Tibial nerve (tissue), 4 donors: ENCODE results near the gene ZCCHC14. TPM values are rescaled to one million over a fixed set of nuclear protein-coding genes. Genes with fewer than 3 reads are reported as not detected.
"Not testable (repeated sequence)": the region's sequence is repeated elsewhere in the genome, so short reads cannot be mapped to it uniquely, and the experiment has no call there.

Experiments
- DNase-seq, 2 donors: peaks; one replicate each; pipeline ENCODE4 v3.0.0-alpha.2; 2019; ENCODE audit warnings: low spot score in 2 of 2
- H3K27ac ChIP-seq, 4 donors: fragments of 200-600 bp; sonication (generic) in 3 of 4; one replicate each; pipeline ENCODE4 v1.5.1; 2017 to 2019; ENCODE audit warnings: mild to moderate bottlenecking in 1 of 4
- H3K27me3 ChIP-seq, 2 donors: fragments of 200-600 bp; sonication (generic) in 1 of 2; one replicate each; pipeline versions ENCODE4 v1.5.1 to v1.6.0; 2017 to 2019
- H3K36me3 ChIP-seq, 3 donors: fragments of 200-600 bp; sonication (generic); one replicate each; pipeline ENCODE4 v1.5.1; 2018 to 2019
- H3K4me1 ChIP-seq, 4 donors: fragments of 200-600 bp; sonication (generic) in 3 of 4; one replicate each; pipeline ENCODE4 v1.5.1; 2017 to 2019
- H3K4me3 ChIP-seq, 4 donors: fragments of 200-600 bp; sonication (generic) in 3 of 4; one replicate each; pipeline ENCODE4 v1.5.1; 2017 to 2019; ENCODE audit warnings: mild to moderate bottlenecking in 1 of 4, moderate library complexity in 1 of 4
- H3K9me3 ChIP-seq, 4 donors: fragments of 200-600 bp; sonication (generic) in 3 of 4; one replicate each; pipeline ENCODE4 v1.5.1; 2017 to 2019
- EP300 ChIP-seq, 2 donors: sonication (generic); formaldehyde crosslinking; IDR thresholded peaks; one replicate each; pipeline ENCODE4 v1.6.1; 2017; ENCODE audit warnings: antibody characterized with exemption in 2 of 2, mild to moderate bottlenecking in 1 of 2
- POLR2A ChIP-seq, 2 donors: fragments of 450-650 bp; IDR thresholded peaks; one replicate each; pipeline ENCODE4 v1.6.1; 2017; ENCODE audit warnings: antibody characterized with exemption in 2 of 2, mild to moderate bottlenecking in 2 of 2, moderate library complexity in 2 of 2
- WGBS, 2 donors: methylation state at CpG; one replicate each; pipeline ENCODE4 v1.1.5; 2018; 5-methylcytosine and 5-hydroxymethylcytosine counted together
- total RNA-seq, 4 donors: library from RNA; depleted of rRNA; stranded (reverse); fragments of >200 nt; gene quantifications; one replicate each; pipeline ENCODE4 v1.1.0, GENCODE V29; 2016
- TF ChIP-seq, protein P1 (sequence below), 5 experiments: fragments of 200-600 bp in 3 of 5; fragments of 450-650 bp in 2 of 5; sonication (generic) in 3 of 5; IDR thresholded peaks; one replicate each; pipeline ENCODE4 v1.5.1; 2016 to 2019; ENCODE audit warnings: antibody characterized with exemption in 5 of 5, mild to moderate bottlenecking in 3 of 5, moderate library complexity in 2 of 5

Gene ZCCHC14
- total RNA-seq, 4 donors from 2014 or later: 15.3 to 45.8 (median 25.8) TPM

DNA sequence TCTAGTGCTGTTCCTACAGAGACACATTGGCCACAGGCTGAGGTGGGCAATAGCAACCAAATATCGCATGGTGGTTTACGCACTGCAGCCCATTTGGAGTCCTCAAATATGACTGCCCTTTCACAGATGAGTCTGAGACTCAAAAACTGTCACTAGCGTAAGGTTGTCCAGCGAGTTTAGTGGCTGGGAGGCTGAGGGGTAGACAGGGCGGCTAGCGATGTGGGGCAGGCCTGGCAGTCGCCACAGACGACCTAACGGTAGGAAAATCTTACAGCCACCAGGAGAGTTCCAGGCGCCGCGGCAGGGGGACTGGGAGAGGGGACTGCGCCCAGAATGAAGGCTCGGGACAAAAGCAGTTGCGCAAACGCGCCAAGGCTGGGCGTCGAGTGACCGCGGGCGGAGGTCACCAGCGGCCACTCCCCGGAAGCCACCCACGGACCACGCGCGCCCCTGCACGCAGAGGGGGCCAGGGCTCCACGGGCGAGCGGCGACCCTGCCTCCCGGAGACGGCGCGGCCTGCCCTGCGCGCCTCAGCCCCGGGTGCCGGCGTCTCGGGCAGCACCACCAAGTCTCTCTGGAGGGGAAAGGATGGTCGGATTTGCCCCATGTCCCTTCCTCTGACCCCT, 101.4 kb downstream of the ZCCHC14 start:
- peak overlapping the region; percentile 98 to 100 (median 100) for H3K27ac ChIP-seq
- H3K27me3 ChIP-seq: no peaks in the 10 kb centered on the region
- peak overlapping the region; percentile 46 to 88 (median 81) for H3K4me3 ChIP-seq
- H3K36me3 ChIP-seq: no peaks in the 10 kb centered on the region
- WGBS, 2 donors: 8 to 14% methylated on average over 21 to 30 of the region's 44 CpGs
- peaks cover 6 to 62% (median 34%) of the 10 kb centered on the region in 4 donors for H3K4me1 ChIP-seq
- DNase-seq: peak; percentile 52 to 57
- TF ChIP-seq POLR2A (IDR thresholded peaks at IDR 0.05) (no peak), EP300 (IDR thresholded peaks at IDR 0.05) (no peak)
- TF ChIP-seq, protein P1, sequence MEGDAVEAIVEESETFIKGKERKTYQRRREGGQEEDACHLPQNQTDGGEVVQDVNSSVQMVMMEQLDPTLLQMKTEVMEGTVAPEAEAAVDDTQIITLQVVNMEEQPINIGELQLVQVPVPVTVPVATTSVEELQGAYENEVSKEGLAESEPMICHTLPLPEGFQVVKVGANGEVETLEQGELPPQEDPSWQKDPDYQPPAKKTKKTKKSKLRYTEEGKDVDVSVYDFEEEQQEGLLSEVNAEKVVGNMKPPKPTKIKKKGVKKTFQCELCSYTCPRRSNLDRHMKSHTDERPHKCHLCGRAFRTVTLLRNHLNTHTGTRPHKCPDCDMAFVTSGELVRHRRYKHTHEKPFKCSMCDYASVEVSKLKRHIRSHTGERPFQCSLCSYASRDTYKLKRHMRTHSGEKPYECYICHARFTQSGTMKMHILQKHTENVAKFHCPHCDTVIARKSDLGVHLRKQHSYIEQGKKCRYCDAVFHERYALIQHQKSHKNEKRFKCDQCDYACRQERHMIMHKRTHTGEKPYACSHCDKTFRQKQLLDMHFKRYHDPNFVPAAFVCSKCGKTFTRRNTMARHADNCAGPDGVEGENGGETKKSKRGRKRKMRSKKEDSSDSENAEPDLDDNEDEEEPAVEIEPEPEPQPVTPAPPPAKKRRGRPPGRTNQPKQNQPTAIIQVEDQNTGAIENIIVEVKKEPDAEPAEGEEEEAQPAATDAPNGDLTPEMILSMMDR (IDR thresholded peaks at IDR 0.05): peak in 1 of 5 experiments; percentile 7
- no peaks in the 10 kb centered on the region for H3K9me3 ChIP-seq

- Histone ChIP-seq H3K4me1 (peaks cover 6 to 66% (median 34%) of the 10 kb centered on the region in 4 donors), H3K4me3 (peak overlapping the region in 3 of 4 donors; percentile 46 to 84 (median 78)), H3K36me3 (no peaks in the 10 kb centered on the region), H3K27ac (peak overlapping the region; percentile 98 to 100 (median 100)), H3K27me3 (no peaks in the 10 kb centered on the region), H3K9me3 (no peaks in the 10 kb centered on the region)
- TF ChIP-seq, protein P1 (IDR thresholded peaks at IDR 0.05): no peak
- TF ChIP-seq POLR2A (IDR thresholded peaks at IDR 0.05) (no peak), EP300 (IDR thresholded peaks at IDR 0.05) (no peak)
- WGBS, 2 donors: 94 to 96% methylated on average over 24 of the region's 24 CpGs
- no peak for DNase-seq
Observed at GRCh38 chr16:87390641-87391323, 102.0 kb downstream of the ZCCHC14 start.

DNA sequence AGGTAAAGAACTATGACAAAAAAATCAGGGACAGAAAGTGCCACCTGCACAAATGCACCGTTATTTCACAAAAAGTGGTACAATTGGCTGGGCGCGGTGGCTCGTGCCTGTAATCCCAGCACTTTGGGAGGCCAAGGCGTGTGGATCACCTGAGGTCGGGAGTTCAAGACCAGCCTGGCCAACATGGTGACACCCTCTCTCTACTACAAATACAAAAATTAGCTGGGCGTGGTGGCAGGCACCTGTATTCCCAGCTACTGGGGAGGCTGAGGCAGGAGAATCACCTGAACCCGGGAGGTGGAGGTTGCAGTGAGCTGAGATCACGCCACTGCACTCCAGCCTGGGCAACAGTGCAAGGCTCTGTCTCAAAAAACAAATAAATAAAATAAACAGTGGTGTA, 102.9 kb downstream of the ZCCHC14 start:
- WGBS, 2 donors: 90 to 96% methylated on average over 9 of the region's 9 CpGs
- peak overlapping the region in 1 of 4 donors; percentile 98 for H3K27ac ChIP-seq

GRCh38 chr16:87389245-87389644, 103.6 kb downstream of the ZCCHC14 start:
- Histone ChIP-seq H3K27me3 (no peaks in the 10 kb centered on the region), H3K36me3 (no peaks in the 10 kb centered on the region), H3K9me3 (no peaks in the 10 kb centered on the region), H3K4me1 (peaks cover 6 to 59% (median 33%) of the 10 kb centered on the region in 4 donors), H3K4me3 (no peak overlapping the region), H3K27ac (peak overlapping the region in 3 of 4 donors; percentile 84 to 98 (median 95))
- no peak for DNase-seq
- WGBS, 2 donors: 88 to 89% methylated on average over 5 of the region's 5 CpGs
- TF ChIP-seq EP300 (IDR thresholded peaks at IDR 0.05): no peak
- TF ChIP-seq, protein P1 (IDR thresholded peaks at IDR 0.05): no peak
- no peak for TF ChIP-seq POLR2A (IDR thresholded peaks at IDR 0.05)

More for the DNA sequence above, 102.9 kb downstream of the ZCCHC14 start:
- peaks cover 6 to 59% (median 31%) of the 10 kb centered on the region in 4 donors for H3K4me1 ChIP-seq
- not testable (repeated sequence) for DNase-seq, H3K4me3 ChIP-seq, H3K9me3 ChIP-seq, H3K27me3 ChIP-seq, H3K36me3 ChIP-seq

GRCh38 chr16:87388818-87389134, 104.0 kb downstream of the ZCCHC14 start:
- H3K4me1 ChIP-seq: peaks cover 2 to 55% (median 28%) of the 10 kb centered on the region in 4 donors
- H3K27me3 ChIP-seq: no peaks in the 10 kb centered on the region
- DNase-seq: no peak
- TF ChIP-seq EP300 (IDR thresholded peaks at IDR 0.05) (no peak), POLR2A (IDR thresholded peaks at IDR 0.05) (no peak)
- TF ChIP-seq, protein P1 (IDR thresholded peaks at IDR 0.05): no peak
- H3K9me3 ChIP-seq: no peaks in the 10 kb centered on the region
- H3K4me3 ChIP-seq: peak overlapping the region in 2 of 4 donors; percentile 11 to 36
- WGBS, 2 donors: 23 to 37% methylated on average over 1 of the region's 1 CpG
- H3K27ac ChIP-seq: peak overlapping the region; percentile 84 to 98 (median 96)
- H3K36me3 ChIP-seq: no peaks in the 10 kb centered on the region
